NOMO-1 treated with DMSO at 0.1 percent for 48 hours (cell line): ENCODE data around the gene OR10A3.

Source experiments
- DNase-seq: peaks from one replicate; lab custom pipeline; 2025; ENCODE audit not compliant: unreplicated experiment; lab: John Stamatoyannopoulos, UW

OR10A3 gene

GRCh38 chr11:7892840-7893254, 48.7 kb downstream of the OR10A3 start:
- DNase-seq = peak; percentile 66

DNA sequence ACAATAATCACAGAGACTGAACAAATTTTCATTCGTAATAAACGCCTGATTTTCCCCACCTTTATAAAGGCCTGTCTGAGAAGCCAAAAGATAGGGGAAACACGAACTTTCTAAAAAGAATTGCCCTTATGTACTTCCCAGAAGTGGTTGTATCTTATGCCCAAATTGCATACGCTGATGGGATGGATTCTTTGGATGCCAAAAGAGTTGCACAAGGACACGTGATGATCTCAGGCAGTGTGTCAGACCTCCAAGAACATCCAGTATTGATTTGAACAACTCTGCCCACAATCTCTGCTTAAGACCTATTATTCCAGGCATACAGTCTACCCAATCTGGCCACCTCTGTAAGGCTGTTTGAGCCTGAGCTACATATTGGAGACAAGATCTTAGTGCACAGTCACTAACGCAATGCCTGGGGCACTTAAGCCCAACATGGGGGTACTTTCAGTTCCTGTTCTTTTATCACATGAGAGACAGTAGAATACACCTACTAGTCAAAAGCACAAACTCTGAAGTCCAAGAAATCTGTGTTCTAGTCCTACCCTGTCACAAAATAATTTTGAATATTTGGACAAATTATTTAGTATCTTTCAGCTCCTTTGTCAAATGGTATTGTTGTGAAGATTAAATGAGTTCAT, 49.3 kb downstream of the OR10A3 start:
- DNase-seq = peak; percentile 82

DNA sequence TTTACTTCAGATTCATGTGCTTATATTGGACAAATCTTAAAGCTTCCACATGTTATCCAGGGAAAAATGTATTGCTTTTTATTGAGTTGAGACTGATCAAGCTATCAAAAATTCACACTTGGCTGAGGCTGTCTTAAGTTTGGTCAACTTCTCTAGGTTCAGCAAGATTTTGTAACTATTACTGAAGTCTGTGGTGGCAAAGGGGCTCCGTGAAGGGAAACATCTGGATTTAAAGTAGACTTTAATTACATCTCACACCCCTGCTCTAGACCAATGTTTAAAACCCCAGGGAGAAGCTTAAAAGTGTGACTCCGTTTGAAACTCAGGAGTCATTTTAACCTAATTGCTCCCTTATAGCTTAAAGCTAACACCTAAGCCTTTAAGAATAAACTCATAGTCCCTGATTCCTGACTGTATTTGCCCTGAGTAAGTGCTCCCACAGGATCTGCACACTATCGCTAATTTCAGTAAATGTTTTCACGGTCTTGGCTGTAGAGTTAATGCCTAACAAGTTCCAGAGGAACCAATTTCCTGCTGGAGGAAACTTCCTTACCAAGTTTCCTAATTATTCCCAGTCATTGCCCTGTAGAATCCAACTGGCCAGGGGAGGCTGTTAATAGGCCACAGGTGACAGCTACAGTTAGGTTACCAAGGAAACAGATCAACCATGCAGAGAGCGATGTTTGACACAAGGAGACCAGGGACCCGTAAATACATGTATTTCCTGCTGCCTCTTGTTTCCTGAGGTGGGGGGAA, 50.9 kb downstream of the OR10A3 start:
- DNase-seq = peak; percentile 32

DNA sequence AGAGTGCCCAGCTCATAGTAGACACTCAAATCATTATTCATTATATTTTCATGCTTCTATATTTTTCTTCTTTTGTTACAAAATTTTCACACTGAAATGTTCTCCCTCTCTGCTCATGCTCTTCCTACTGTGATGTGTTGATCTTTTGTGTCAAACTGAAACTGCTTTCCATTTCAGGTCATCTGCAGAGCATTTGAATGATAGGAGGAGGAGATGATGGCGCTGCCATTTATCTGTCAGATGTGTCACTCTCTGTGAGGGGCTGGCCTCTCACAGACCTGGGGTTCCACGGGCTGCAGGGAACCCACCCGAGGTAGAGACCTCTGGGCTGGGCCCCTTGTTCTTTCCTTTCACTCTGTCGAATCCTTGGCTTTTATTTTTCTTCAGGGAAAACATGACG, 51.5 kb downstream of the OR10A3 start:
- no peak for DNase-seq
